H1 (cell line): ENCODE data around the gene SGCD. TPM values are rescaled to one million over a fixed set of nuclear protein-coding genes. Genes with fewer than 3 reads are reported as not detected.

Experiments
- ATF3 ChIP-seq: IDR thresholded peaks from 2 replicates; pipeline ENCODE4 v1.6.1; 2011; ENCODE audit warnings: low read depth, mild to moderate bottlenecking, low read length; ENCODE audit not compliant: insufficient read depth
- CHD2 ChIP-seq: IDR thresholded peaks from 2 replicates; pipeline ENCODE4 v1.6.1; 2012; ENCODE audit warnings: low read length, improper control_type of control experiment
- CHD7 ChIP-seq: fragments of 300-600 bp; sonication (generic); IDR thresholded peaks from 2 replicates; pipeline ENCODE4 v1.7.1; 2012; ENCODE audit warnings: low read length, moderate library complexity, mild to moderate bottlenecking, inconsistent platforms; ENCODE audit not compliant: insufficient replicate concordance
- CREB1 ChIP-seq: IDR thresholded peaks from 2 replicates; pipeline ENCODE4 v1.6.1; 2012; ENCODE audit warnings: inconsistent platforms
- E2F6 ChIP-seq: IDR thresholded peaks from 2 replicates; pipeline ENCODE4 v1.6.1; 2012; ENCODE audit warnings: inconsistent platforms
- RFX5 ChIP-seq: IDR thresholded peaks from 2 replicates; pipeline ENCODE4 v1.6.1; 2011; ENCODE audit warnings: low read depth, low read length, improper control_type of control experiment, borderline replicate concordance
- SP4 ChIP-seq: IDR thresholded peaks from 2 replicates; pipeline ENCODE4 v1.6.1; 2012; ENCODE audit warnings: low read length, inconsistent platforms
- TAF1 ChIP-seq: IDR thresholded peaks from 2 replicates; pipeline ENCODE4 v1.6.1; 2011; ENCODE audit warnings: mild to moderate bottlenecking, low read depth, low read length
- polyA plus RNA-seq, 7 experiments: library from polyadenylated mRNA; depleted of rRNA in 3 of 7; stranded (reverse) in 5 of 7; unstranded in 2 of 7; fragments of >200 nt in 5 of 7; fragments of 200-250 nt in 2 of 7; gene quantifications; 1 replicate in 5 of 7; 2 replicates in 1 of 7; 4 replicates in 1 of 7; pipeline versions ENCODE4 v1.2.1 to v1.2.3, GENCODE V29; 2011 to 2013; ENCODE audit warnings: missing spikeins in 2 of 7, mixed read lengths in 2 of 7
- total RNA-seq: library from RNA; stranded (reverse); fragmentation: NEBNext Ultra II Directional; extraction: Animal tissue kit (Norgen Biotek cat#: 25700); gene quantifications from 2 replicates; pipeline ENCODE4 v1.2.1, GENCODE V29; 2021

The SGCD gene
- total and polyA plus RNA-seq, 2 of the 8 experiments (the other 6 are each of a cell fraction or from before 2014, with no cell fraction given): 0.04 to 0.08 TPM

- TF ChIP-seq CHD7: no peak
- TF ChIP-seq E2F6: no peak
- no peak for TF ChIP-seq CREB1
- no peak for TF ChIP-seq CHD2
- TF ChIP-seq RFX5: no peak
- TF ChIP-seq ATF3: no peak
- TF ChIP-seq TAF1: no peak
- TF ChIP-seq SP4: no peak
Observed at GRCh38 chr5:156704139-156704538, 377.2 kb downstream of the SGCD start (continued).
